Dermis blood vessel endothelial cell (primary cell): ENCODE measurements around the gene QPCTL. TPM values are rescaled to one million over a fixed set of nuclear protein-coding genes. Genes with fewer than 3 reads are reported as not detected.
"Not testable (repeated sequence)": the region's sequence is repeated elsewhere in the genome, so short reads cannot be mapped to it uniquely, and the experiment has no call there.

ENCODE experiments used
- DNase-seq: peaks from one replicate; pipeline ENCODE4 v3.0.0; 2010
- total RNA-seq: library from RNA; depleted of rRNA; stranded (reverse); fragments of >200 nt; gene quantifications from 2 replicates; pipeline ENCODE4 v1.2.3, GENCODE V29; 2014

Gene QPCTL
- total RNA-seq, 1 donor from 2014 or later = 8.3 TPM

DNA sequence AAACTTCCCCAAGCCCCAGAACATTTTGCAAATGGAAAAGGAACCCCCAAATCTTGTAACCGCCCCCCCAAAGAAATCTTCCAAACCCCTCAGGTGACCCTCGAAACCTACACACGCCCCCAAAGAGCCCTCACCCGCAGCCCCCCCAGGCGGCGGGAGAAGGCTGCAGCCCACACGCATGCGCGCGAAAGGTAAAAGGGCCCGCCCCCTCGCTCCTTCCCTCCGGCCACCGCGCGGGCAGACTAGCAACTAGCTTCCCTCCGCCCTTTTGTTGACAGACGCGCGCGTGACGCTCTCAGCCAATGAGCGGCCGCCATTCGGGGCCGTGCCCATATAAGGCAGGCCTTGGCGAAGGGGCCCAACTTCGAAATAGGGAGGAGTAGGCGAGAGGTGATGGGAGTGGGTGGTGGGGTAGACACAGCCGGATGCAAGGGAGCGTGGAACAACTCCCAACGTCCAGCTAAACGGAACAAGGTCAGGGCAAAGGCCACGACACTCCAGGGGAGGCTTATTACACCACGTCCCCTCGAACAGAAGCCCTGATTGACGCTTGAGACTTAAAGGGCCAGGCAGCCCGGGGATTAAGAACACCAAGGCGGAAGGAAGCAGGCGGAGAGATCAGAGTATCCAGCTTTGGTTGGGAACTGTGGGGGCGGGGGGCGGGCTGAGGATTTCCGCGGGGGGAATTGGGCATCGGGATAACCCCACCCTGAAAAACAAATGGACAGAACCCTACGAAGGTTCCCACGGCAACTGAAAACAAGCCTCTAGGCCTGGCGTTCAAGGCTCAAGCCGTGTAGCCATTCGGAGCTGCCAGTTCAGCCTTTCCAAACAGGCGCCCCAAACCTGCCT is 24.9 kb downstream of the QPCTL start:
- peak; percentile 100 for DNase-seq

DNA sequence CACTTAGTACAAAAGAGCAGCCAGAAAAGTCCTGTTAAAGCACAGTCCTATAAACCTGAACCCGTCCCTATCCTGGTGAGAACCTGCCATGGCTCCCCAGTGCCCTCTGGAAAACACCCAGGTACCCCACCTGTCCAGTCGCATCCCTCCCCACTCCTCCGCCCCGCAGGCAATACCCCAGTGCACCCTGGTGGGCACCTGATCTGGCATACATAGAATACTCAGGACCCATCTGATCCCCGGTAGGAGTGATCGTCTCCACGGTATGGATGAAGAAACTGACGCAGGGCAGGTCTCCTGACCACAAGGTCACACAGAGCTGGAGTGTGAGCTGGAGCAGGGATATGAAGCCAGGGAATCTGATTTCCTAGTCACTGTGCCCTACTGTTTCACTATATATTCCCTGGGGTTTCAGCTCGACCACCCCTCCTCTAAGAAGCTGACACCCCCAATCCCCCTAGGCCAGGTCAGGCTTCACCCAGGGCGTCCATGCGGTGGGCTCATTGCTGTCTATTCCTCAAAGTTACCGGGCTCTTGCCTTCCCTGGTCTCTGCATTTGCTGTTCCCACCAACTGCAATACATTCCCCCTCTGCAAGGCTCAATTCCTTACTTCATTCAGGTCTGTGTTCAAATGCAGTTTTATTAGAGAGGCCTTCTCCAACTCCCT is 25.7 kb downstream of the QPCTL start:
- peak; percentile 20 for DNase-seq

DNA sequence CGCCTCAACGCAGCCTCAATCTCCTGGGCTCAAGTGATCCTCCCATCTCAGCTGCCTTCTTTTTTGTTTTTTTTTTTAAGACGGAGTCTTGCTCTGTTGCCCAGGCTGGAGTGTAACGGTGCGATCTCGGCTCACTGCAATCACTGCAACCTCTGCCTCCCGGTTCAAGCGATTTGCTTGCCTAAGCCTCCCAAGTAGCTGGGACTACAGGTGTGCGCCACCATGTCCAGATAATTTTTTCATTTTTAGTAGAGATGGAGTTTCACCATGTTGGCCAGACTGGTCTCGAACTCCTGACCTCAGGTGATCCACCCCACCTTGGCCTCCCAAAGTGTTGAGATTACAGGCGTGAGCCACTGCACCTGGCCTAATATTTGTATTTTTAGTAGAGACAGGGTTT is 27.6 kb downstream of the QPCTL start:
- DNase-seq = not testable (repeated sequence)

DNA sequence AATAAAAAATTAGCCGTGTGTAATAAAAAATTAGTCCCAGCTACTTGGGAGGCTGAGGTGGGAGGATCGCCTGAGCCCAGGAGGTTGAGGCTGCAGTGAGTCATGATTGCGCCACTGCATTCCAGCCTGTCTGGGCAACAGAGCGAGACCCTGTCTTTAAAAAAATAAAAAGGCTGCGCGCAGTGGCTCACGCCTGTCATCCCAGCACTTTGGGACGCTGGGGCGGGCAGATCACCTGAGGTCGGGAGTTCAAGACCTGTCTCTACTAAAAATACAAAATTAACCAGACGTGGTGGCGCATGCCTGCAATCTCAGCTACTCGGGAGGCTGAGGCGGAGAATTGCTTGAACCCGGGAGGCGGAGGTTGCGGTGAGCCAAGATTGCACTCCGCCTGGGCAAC is 36.2 kb downstream of the QPCTL start:
- DNase-seq = not testable (repeated sequence)

DNA sequence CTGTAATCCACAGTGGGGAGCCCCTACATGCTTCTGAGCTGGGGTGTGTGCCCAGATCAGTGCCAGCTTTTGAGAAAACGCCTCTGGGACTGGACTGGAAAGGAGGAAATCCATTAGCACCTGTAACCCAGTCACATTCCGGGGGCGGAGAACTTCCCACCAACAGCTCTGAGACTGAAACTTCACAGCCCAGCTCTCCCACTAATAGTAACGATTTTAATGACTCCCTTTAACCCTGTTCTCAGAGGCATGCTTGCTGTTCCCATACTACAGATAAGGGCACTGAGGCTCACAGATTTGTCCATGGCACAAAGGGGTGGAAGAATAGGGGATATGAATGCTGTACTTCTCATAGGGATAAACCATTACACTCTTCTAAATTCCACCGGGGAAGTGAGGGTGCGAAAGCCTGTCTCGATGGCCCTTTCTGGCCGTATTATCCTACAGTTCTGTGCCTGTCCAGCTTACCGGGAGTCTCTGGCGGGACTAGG is 37.4 kb downstream of the QPCTL start:
- DNase-seq = peak; percentile 55

DNA sequence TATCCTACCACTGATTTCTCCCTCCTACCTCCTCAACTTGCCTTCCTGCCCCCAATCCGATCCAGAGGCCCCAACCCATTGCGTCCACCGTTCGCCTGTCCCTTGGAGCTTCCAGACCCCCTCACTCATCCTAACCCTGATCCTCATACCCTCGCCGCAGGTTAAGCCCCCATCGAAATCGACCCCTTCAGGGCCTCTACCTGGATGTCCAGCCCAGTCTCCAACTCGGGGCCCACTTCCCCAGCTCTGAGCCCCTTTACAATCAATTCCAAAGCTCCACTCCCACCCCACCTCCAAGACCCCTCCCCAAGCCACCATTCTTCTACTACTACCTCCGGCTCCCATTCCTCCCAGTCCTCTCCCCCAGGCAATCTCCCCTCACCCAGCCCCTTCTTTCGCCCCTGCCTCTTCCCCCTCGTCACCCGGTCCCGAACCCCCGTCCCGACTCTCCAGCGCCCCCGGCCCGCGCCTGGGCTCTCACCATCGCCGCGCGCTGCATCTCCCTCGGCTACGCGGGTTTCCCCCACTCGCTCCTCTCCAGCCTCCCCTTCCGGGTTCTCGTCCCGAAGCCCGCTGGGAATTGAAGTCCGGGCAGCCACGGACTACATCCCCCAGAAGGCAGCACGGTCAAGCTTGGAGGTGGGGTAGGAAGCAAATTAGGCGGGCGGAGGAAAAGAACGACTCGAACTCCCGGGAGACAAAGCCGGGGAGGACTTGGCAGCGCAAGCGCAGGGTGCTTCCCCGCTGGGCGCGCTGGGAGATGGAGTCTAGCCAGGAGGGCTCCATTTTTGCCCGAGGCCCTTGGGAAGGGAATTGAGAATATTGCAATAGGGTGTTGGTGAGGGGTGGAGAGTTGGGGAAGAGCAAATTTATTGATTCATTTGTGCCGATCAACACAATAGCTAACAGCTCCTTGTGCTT is 38.2 kb downstream of the QPCTL start, which contains the start of gene FBXO46:
Gene FBXO46 (minus strand): TSS at position 529 of the 921 bp plus-strand sequence. CDS start 17,401 bp downstream, outside the sequence.
- peak; percentile 98 for DNase-seq

DNA sequence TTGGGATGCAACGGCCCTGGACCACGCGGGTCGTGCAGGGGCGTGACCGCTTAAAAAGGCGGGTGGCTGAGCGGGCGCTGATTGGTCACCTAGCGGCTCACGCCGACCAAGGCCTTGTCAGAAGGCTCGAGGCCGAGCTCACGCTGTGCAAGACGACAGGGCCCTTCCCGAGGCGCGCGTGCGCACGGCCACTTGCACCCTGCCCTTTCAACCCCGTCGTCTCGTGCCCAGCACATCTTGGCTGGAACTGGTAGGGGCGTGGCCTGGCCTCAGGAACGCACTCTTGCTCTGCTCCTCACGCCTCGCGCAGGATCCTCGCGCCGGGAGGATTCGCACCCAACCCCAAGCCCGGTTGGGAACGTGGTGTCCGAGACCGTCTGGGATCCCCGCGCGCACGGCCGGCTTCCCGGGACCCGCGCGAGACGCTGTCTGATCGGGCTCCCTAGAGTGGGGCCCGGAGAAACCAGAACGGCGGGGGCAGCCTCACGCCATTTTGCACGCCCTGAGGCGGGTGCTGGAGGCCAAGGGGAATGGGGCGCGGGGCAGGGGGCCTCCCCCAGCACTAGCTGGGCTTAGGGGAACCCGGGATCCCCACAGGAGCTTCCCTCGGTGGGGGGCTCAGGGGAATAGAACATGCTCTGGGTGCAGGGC is 40.8 kb downstream of the QPCTL start, which contains the start of gene MEIOSIN:
Gene MEIOSIN (plus strand): TSS at position 280 of the 651 bp plus-strand sequence. CDS start 1,938 bp downstream, outside the sequence.
- no peak for DNase-seq

DNA sequence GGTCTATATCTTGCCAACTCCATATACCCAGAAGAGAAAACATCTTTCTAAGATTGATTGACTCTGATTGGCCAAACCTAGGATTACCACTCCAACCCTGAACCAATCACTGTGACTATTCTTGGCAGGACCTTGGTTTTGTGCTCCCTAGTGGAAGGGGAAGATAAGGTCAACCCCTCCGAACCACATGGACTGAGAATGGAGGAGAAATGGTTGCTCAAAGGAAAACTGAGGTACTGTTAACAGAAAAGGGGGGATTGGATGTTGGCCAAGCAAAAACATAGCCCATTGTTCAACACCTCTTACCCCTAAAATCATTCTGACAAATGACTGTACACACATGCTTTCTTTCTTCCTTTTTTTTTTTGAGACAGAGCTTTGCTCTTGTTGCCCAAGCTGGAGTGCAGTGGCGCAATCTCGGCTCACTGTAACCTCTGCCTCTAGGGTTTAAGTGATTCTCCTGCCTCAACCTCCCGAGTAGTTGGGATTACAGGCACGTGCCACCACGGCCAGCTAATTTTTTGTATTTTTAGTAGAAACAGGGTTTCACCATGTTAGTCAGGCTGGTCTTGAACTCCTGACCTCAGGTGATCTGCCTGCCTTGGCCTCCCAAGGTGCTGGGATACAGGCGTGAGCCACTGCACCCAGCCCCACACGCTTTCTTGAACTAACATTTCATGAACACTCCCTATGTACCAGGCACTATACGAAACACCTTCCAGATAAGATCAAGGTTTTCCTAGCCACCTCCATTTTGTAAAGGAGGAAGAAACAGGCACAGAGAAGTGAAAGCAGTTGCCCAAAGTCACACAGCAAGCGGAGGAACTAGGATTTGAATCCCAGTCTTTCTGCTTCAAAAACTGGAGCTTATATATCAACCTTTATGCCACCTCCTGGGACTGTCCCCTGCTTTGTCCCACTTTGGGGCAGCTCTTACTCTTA is 47.3 kb downstream of the QPCTL start:
- DNase-seq = no peak

DNA sequence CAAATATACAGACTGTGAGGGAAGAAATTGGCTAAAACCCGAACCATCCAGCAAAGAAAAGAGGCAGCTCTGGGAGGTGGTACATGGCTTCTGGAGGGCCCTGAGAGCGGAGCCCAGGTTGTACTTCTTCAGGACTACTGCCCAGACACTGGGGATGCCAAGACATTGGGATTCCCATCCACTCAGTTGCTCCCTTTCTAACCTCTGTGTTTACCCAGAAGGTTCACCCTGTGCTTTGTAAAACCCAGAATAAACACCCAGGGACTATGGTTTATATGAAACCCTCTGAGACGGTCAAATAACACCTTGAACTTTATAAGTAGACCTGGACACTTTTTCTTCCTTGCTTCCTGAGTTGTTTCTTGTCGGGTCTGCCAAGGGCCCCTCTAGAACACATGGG is 50.5 kb downstream of the QPCTL start:
- no peak for DNase-seq

DNA sequence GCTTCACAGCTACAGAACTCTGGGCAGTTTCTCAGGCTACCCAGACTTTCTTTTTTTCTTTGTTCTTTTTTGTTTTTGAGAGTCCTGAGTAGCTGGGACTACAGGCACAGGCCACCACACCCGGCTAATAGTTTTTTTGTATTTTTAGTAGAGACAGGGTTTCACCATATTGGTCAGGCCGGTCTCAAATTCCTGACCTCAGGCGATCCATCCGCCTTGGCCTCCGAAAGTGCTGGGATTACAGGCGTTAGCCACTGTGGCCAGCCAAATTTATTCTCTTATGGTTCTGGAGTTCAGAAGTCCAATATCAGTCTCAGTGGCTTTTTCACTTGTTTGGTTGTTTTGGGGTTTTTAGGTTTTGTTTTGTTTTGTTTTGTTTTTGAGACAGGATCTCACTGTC is 53.1 kb downstream of the QPCTL start:
- no peak for DNase-seq

DNA sequence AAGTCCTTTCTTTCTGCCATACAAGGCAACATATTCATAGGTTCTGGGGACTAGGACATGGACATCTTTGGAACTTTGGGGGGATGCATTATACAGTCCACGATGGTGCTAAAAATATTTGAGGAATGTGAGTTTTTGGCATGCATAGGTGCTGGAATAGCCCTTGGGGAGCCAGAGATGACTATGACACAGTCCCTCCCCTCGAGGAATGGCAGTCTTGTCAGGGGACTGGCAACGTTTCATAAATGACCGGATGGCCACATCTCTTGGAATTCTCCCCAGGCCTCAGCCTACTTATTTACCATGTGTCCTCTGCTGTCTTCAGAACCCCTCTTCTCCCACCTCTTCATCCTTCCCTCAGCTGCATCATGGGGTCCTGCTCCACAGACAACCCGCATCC is 54.4 kb downstream of the QPCTL start:
- DNase-seq = no peak

DNA sequence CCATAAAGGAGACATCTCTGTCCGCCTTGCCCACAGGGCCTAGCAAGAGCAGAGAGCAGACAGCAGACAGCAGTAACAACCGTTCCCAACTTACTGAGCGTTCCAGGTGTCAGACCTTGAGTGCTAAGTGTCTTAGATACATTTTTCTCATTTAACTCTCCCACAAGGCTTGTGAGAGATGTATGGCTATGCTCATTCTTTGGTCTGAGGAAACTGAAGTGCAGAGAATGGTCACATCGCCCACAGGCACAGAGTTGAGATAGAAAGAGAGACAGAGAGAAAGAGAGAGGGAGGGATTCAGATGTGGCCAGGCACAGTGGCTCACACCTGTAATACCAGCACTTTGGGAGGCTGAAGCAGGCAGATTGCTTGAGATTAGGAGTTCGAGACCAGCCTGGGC is 55.0 kb downstream of the QPCTL start:
- DNase-seq = no peak

DNA sequence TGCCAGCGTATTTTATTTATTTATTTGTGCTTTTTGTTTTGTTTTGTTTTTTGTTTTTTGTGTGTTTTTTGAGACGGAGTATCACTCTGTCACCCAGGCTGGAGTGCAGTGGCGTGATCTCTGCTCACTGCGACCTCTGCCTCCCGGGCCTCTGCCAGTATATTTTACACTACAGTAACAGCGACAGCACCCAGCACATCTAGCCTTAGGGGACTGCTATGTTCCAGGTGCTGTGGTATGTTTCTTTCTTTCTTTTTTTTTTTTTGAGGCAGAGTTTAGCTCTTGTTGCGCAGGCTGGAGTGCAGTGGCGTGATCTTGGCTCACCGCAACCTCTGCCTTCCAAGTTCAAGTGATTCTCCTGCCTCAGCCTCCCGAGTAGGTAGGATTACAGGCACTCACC is 59.0 kb downstream of the QPCTL start:
- not testable (repeated sequence) for DNase-seq

DNA sequence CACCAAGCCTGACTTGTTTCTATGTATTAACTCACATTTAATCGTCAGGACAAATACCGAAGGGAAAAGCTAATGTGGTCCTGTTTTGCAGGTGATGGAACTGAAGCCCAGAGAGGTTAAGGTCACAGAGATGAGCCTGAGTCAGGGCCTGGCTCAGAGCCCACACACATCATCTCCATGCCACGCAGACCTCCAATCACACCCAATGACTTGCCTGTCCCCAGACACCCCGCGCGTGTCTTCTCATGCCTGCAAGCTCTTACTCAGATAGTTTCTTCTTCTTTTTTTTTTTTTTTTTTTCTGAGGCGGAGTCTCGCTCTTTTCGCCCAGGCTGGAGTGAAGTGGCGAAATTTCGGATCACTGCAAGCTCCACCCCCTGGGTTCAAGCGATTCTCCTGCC is 60.2 kb downstream of the QPCTL start:
- no peak for DNase-seq

DNA sequence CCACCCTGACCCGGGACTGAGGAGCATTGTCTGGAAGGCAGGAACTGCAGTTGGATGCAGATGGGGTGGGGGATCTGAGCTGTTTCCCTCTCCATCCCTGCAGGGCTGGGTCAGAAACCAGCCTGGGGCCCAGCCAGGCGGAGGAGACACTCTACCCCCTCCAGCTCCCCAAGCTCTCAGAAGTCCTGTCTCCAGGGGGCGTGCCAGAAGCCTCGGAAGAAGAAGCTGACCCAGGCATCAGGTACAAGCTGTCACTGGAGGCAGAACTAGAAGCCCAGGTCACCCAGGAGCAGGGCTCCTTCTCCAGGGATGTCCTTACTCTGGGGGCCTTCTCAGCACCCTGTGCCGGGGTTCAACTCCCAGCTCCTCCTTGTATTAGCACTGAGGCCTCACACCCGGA is 61.1 kb downstream of the QPCTL start:
- no peak for DNase-seq

Other genes with a start within 250 kb of the QPCTL start
- gene FOSB, start 224.7 kb upstream of the QPCTL start, total RNA-seq = 0.65 and 23.8 TPM in 2 replicates
- gene RTN2, start 195.6 kb upstream of the QPCTL start, total RNA-seq = 9.0 and 10.2 TPM in 2 replicates
- 0.60 and 1.5 TPM in 2 replicates for gene PPM1N, start 194.2 kb upstream of the QPCTL start, total RNA-seq
- 93.9 and 101 TPM in 2 replicates for gene VASP, start 185.2 kb upstream of the QPCTL start, total RNA-seq
- gene OPA3, start 107.9 kb upstream of the QPCTL start, total RNA-seq = 5.1 and 9.4 TPM in 2 replicates
- 3.2 and 5.0 TPM in 2 replicates for gene GPR4, start 90.5 kb upstream of the QPCTL start, total RNA-seq
- gene EML2, start 53.3 kb upstream of the QPCTL start, total RNA-seq = 18.9 and 26.1 TPM in 2 replicates
- gene GIPR, start 24.4 kb upstream of the QPCTL start, total RNA-seq = 0.05 TPM in 1 of 2 replicates, not detected in the other
- gene SNRPD2, start 713 bp upstream of the QPCTL start, total RNA-seq = 218 and 295 TPM in 2 replicates
- 7.7 and 7.8 TPM in 2 replicates for gene FBXO46, start 38.2 kb downstream of the QPCTL start, total RNA-seq
- gene MEIOSIN, start 40.8 kb downstream of the QPCTL start, total RNA-seq = not detected in 2 replicates
- gene SIX5, start 76.6 kb downstream of the QPCTL start, total RNA-seq = 9.8 and 11.7 TPM in 2 replicates
- 10.9 and 12.4 TPM in 2 replicates for gene DMPK, start 89.8 kb downstream of the QPCTL start, total RNA-seq
- 28.8 and 31.7 TPM in 2 replicates for gene DMWD, start 100.2 kb downstream of the QPCTL start, total RNA-seq
- under 0.01 and 0.05 TPM in 2 replicates for gene RSPH6A, start 122.6 kb downstream of the QPCTL start, total RNA-seq
- 32.7 and 55.1 TPM in 2 replicates for gene SYMPK, start 170.5 kb downstream of the QPCTL start, total RNA-seq
- 0.14 TPM in 1 of 2 replicates, not detected in the other for gene FOXA3, start 171.7 kb downstream of the QPCTL start, total RNA-seq
- gene IRF2BP1, start 193.5 kb downstream of the QPCTL start, total RNA-seq = 31.6 and 32.7 TPM in 2 replicates
- 1.4 and 2.7 TPM in 2 replicates for gene MYPOP, start 209.9 kb downstream of the QPCTL start, total RNA-seq
- not detected in 2 replicates for gene NANOS2, start 222.1 kb downstream of the QPCTL start, total RNA-seq